CD4-positive, alpha-beta T cell treated with Interferon alpha-2 for 1 hour (primary cell): Measurements from ENCODE around the gene UNC5B.

ENCODE experiments used
- DNase-seq, 2 donors: peaks; one replicate each; pipeline ENCODE4 v3.0.0-alpha.2; 2020 to 2022

The UNC5B gene

GRCh38 chr10:71212318-71213126 lies at the start of gene UNC5B:
Gene UNC5B, plus strand, starts transcription at chr10:71212570. Its CDS starts 416 bp downstream, at chr10:71212986.
- peak; percentile 52 to 59 for DNase-seq

GRCh38 chr10:71173466-71173865 lies 38.9 kb upstream of the UNC5B start:
- DNase-seq, result no peak

DNA sequence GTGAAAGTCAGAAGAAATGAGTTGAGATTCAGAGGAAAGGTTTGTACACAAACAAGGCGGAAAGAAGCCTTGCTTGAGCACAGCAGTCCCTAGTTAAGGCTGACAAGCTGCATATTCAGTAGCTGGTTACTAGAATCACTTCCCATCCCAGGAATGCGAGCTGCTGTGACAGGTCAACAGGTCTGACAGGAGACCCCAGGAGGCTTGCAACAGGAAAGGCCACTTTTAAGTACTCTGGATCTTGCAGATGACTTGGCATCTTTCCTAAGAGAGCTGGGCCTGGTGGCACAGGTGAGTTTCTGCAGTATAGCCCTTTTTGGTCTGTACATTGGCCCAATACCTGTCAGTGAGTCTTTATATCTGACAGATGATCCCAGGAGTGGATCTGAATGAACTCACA lies 35.7 kb upstream of the UNC5B start:
- DNase-seq, result no peak

GRCh38 chr10:71177651-71178199 lies 34.6 kb upstream of the UNC5B start:
- no peak for DNase-seq

DNA sequence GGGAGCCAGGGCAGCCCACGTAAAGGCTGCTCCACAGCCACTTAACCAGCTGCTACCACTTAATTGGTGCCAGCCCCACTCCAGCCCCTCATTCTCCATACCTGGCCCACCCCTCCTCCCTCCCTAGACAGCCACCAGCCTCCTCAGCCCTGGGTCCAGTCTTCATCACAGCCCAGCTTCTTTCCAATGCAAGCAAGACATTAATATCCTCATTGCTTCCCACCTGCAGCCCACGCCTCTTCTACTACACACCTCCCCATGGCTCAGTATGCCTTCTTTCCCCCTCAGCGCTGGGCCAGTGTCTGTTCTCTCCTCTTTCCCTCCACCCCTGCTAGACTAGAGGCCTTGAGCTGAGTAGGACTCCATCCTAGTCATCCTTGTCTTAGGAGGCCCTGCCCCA lies 33.5 kb upstream of the UNC5B start:
- no peak for DNase-seq

DNA sequence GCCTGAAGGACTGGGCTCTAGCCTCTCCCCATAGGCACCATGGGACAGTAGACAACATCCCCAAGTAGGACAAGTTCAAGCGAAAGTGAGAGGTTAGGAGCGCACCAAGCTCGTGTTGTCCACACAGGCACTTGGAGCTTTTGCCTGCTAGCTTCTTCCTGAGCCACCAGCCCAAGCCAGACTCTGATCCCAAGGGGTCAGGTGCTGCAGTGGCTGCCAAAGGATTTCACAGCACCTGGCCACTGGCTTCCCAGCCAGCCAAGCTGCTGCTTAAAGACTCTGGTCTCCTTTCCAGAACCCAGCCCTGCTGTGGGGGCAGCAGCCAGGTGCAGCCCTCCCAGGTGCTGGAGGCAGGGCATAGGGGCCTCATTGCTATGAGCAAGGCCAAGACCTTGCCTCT lies 33.0 kb upstream of the UNC5B start:
- DNase-seq, result no peak

DNA sequence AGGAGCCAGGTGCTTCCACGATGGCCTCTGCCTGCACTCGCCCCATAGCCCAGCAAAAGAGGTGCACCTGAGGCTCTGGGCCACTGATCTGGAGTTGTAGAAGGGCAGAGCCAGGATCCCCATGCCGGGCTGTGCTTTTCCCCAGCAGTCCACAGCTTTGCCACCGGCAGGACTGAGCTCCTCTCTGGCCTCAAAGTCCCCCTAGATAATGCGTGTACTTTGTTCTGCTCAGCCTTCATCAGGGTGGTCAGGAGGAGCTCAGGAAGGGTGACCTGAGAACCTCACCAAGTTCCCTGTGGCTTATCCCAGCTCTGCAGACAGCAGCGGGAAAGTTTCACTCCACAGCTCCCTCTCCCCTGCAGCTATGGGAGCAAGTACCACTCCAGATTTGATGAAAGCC lies 27.9 kb upstream of the UNC5B start:
- DNase-seq, result no peak

- DNase-seq, result no peak
Observed at GRCh38 chr10:71185209-71185608, 27.2 kb upstream of the UNC5B start.

GRCh38 chr10:71187197-71187596 lies 25.2 kb upstream of the UNC5B start:
- no peak for DNase-seq

GRCh38 chr10:71187600-71187999 lies 24.8 kb upstream of the UNC5B start:
- no peak for DNase-seq

DNA sequence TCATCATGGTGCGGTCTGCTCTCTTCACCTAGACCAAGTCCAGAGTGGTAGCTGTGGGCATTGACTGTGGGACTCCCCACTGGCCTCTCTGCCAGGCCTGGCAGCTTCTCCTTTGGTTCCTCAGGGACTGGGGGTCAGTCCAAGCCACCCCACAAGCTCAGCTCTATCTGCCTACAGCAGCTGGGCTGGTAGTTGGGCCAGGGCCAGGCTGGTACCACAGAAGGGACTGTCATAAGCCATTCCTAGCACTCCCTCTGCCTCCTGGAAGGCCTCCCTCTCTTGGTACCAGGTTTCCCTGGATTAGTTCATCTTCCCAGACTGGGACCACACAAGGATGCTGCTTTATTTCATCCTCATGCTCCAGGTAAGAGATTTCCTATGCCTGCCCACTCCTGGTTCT lies 24.2 kb upstream of the UNC5B start:
- DNase-seq, result no peak

DNA sequence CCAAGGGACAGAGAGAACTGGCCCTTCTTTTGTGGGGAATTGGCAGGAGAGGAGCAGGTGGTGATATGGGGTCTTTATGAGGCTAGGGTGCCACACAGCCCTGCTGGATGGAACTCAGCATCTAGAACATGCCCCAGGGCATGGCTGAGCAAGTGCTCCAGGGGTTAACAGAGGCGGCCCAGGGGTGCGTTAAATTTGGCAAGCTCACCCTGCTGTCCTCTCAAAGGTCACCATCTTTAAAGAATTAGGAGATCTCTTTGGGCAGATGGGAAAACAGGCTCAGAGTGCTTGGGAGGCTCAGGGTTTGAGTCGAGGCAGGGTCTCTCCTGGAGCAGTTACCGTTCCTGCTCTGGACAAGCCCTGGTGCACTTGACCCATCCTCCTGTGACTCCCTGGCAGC lies 21.4 kb upstream of the UNC5B start:
- DNase-seq, result no peak

- DNase-seq, result no peak
Observed at GRCh38 chr10:71191551-71192076, 20.8 kb upstream of the UNC5B start.

GRCh38 chr10:71193516-71193915 lies 18.9 kb upstream of the UNC5B start:
- no peak for DNase-seq

- no peak for DNase-seq
Observed at GRCh38 chr10:71197955-71198354, 14.4 kb upstream of the UNC5B start.

- DNase-seq, result no peak
Observed at GRCh38 chr10:71201849-71202248, 10.5 kb upstream of the UNC5B start.

DNA sequence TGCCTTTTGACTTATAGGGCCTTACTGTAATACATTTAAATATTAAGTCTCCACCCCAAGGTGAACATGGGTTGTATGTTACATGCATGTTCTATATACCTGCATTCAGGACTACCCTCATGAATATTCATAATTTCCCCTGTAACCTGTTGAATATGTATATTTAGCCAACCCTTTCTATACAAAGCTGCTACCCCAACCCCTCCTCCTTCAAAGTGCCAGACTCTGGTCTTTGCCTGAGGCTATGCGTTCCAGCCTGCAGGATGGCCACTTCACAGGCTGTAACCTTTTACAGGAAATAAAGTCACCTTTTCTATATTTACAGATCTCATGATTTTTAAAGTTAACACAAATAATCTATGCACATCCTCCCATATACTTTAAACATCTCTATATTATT lies 10.1 kb upstream of the UNC5B start:
- no peak for DNase-seq

DNA sequence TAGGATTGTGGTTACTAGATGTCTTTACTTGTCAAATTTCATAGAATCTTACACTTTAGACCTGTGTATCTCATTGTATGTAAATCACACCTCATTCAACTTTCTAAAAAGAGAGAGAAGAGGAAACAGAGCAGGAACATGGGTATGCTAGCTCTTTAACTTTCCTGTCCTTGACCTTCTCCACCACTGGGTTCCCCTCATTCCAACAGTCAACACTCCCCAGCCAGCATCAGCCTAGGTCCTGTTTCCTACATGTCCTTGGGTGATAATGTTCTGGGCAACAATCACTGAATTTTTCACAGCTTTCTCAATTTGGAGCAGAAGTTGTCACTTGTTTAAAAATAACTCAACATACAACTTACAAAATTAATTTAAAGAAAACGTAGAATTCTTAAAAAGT lies 9.2 kb upstream of the UNC5B start:
- DNase-seq, result no peak

- DNase-seq, result no peak
Observed at GRCh38 chr10:71203716-71204115, 8.7 kb upstream of the UNC5B start.

- no peak for DNase-seq
Observed at GRCh38 chr10:71204746-71205145, 7.6 kb upstream of the UNC5B start.

DNA sequence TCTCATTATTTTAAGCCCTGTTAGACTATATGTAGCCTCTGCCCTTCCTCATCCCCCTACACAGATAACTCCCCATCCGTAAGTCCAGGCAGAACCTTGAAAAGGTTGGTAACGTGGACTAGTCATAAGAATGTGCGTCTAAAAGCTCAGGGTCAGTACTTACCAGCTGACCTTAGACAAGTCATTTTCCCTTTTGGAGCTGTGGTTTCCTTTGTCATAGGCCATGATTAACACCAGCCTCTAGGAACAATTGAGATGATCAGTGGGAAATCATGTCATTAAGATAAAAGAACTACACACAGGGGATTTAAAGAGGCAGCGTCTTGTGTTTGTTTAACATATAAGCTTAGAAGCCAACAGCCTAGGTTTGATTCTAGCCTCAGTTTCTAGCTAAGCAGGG lies 6.9 kb upstream of the UNC5B start:
- DNase-seq, result no peak

DNA sequence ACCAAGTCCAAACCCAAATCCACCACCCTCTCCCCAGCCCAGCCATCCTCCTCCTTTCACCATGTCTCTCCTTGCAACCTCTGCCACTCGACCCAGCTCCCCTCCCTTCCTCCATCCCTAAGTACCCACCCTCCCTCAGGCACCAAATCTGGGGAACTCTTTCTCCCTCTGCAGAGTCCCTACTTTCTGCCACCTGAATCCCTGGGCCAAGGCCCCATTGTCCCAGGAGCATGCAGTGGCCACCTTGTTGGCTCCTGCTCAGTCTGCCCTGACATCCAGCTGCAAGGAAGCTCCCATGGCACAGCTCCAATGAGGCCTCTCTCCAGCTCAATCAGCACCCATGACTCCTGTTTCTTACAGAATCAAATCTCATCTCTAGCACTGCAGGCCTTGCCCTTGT lies 5.5 kb upstream of the UNC5B start:
- DNase-seq, result no peak

GRCh38 chr10:71207578-71207977 lies 4.8 kb upstream of the UNC5B start:
- no peak for DNase-seq

- DNase-seq, result no peak
Observed at GRCh38 chr10:71209352-71209715, 3.0 kb upstream of the UNC5B start.
